GM18873 (cell line): Measurements from ENCODE around the gene TAGLN.

Source experiments
- ATAC-seq: cut with Tn5 transposase; IDR thresholded peaks from one replicate; pipeline ENCODE4 v1.9.1; 2021; ENCODE audit warnings: mild to moderate bottlenecking, moderate library complexity, moderate number of reproducible peaks; ENCODE audit not compliant: unreplicated experiment, low FRiP score

The TAGLN gene

GRCh38 chr11:117199053-117199915 is at the start of gene TAGLN:
TAGLN (plus strand) TSS chr11:117199370; CDS start chr11:117203014, 3,644 bp downstream.
- no peak for ATAC-seq

GRCh38 chr11:117152066-117152465 is 47.1 kb upstream of the TAGLN start:
- ATAC-seq = no peak

GRCh38 chr11:117154468-117154867 is 44.7 kb upstream of the TAGLN start:
- no peak for ATAC-seq

GRCh38 chr11:117157507-117157906 is 41.7 kb upstream of the TAGLN start:
- no peak for ATAC-seq

GRCh38 chr11:117159892-117160291 is 39.3 kb upstream of the TAGLN start:
- ATAC-seq = no peak

GRCh38 chr11:117160826-117161225 is 38.3 kb upstream of the TAGLN start:
- no peak for ATAC-seq

GRCh38 chr11:117166491-117166890 is 32.7 kb upstream of the TAGLN start:
- ATAC-seq = no peak

- ATAC-seq = no peak
These were observed 29.4 kb upstream of the TAGLN start for GRCh38 chr11:117169736-117170135.

- no peak for ATAC-seq
These were observed 29.0 kb upstream of the TAGLN start for GRCh38 chr11:117170210-117170609.

- ATAC-seq = no peak
These were observed 28.2 kb upstream of the TAGLN start for GRCh38 chr11:117171007-117171403.

GRCh38 chr11:117171404-117172061 is 27.6 kb upstream of the TAGLN start:
- ATAC-seq = no peak

GRCh38 chr11:117172724-117173421 is 26.3 kb upstream of the TAGLN start:
- no peak for ATAC-seq

GRCh38 chr11:117175104-117175503 is 24.1 kb upstream of the TAGLN start:
- ATAC-seq = no peak

GRCh38 chr11:117175781-117176180 is 23.4 kb upstream of the TAGLN start:
- no peak for ATAC-seq

- ATAC-seq = no peak
These were observed 23.0 kb upstream of the TAGLN start for GRCh38 chr11:117176186-117176585.

GRCh38 chr11:117177534-117178209 is 21.5 kb upstream of the TAGLN start:
- no peak for ATAC-seq

- peak; percentile 87 for ATAC-seq
These were observed 20.7 kb upstream of the TAGLN start, which contains the start of gene SIDT2 for GRCh38 chr11:117178210-117179034. SIDT2 (plus strand) TSS chr11:117178743; CDS start chr11:117179264, 521 bp downstream.

GRCh38 chr11:117179048-117179999 is 19.8 kb upstream of the TAGLN start:
- peak; percentile 7 for ATAC-seq

GRCh38 chr11:117180020-117180419 is 19.1 kb upstream of the TAGLN start:
- no peak for ATAC-seq
